Caki2 (cell line): ENCODE data around the gene ZNF487. TPM values are rescaled to one million over a fixed set of nuclear protein-coding genes. Genes with fewer than 3 reads are reported as not detected.
"Not testable (repeated sequence)": the region's sequence is repeated elsewhere in the genome, so short reads cannot be mapped to it uniquely, and the experiment has no call there.

Experiments used
- DNase-seq: peaks from one replicate; pipeline ENCODE4 v3.0.0-alpha.2; 2015; ENCODE audit warnings: low read depth
- in situ Hi-C: cut with HindIII; loops from 2 replicates; pipeline ENCODE4 v1.10.0; 2016; ENCODE audit warnings: low sequenced_read_pairs, low pct_unique_long_range_greater_than_20kb, mixed read lengths
- total RNA-seq: library from RNA; depleted of rRNA; stranded (reverse); fragments of >200 nt; shearing (Covaris generic); gene quantifications from 2 replicates; pipeline ENCODE4 v1.2.3, GENCODE V29; 2014; ENCODE audit warnings: low replicate concordance

The ZNF487 gene
- total RNA-seq, 1 experiment from 2014 or later: 6.0 TPM

GRCh38 chr10:43402880-43403452 lies 33.9 kb upstream of the ZNF487 start:
- DNase-seq: no peak
- in situ Hi-C loops: no loop called here

GRCh38 chr10:43403911-43404703 lies 32.8 kb upstream of the ZNF487 start:
- DNase-seq: no peak
- in situ Hi-C loops: no loop called here

GRCh38 chr10:43404704-43405084 lies 32.2 kb upstream of the ZNF487 start:
- no peak for DNase-seq
- in situ Hi-C loops: no loop called here

DNA sequence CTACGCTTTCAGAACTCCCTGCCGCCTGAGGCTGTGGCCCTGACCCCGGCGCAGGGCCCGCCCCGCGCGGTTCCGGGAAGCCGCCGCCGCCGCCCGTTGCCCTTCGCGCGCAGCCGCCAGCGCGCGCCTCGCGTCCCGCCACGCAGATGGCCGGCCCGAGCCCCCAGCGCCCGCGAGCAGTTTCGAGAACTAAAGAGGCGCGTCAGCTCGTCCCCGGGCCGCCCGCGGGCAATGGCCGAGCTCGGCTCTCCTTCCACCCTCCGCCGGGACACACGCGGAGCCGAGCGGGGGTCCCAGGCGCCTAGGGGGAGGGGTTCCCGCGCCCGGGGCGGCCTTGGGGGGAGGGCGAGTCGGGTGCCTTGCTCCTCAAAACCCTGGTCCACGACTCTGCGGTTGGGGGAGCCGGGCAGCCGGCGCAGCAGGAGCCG lies 29.7 kb upstream of the ZNF487 start:
- in situ Hi-C loops: no loop called here
- no peak for DNase-seq

DNA sequence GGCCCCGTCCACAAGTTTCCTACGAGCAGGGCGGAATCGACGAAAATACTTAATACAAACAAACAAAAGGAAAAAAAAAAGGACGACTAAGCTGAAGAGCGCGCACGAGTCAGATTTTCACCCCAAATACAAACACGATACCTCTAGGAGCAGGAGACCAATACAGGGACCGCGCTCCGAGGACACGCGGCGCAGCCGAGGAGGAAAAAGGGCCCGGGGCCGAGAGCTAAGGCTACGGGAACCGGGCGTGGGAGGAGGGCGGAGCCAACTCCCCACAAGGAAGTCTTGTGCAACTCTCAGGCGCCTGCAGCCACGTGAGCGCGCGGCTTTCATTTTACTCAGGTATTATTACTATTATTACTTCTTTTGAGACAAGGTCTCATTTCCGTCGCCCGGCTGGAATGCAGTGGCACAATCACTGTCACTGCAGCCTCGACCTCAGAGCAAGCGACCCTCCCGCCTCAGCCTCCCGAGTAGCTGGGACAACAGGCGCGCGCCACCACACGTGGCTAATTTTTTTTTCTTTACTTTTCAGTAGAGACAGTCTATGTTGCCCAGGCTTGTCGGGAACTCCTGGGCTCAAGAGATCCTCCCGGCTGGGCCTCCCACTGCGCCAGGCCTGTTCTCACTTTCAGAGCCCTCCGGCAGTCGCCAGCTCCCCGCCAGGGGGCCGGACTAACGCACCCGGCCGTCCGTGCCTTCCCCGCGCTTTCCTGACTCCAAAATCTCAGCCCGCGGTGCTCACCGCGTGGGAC lies 29.2 kb upstream of the ZNF487 start:
- in situ Hi-C loops: no loop called here
- peak; percentile 86 for DNase-seq

DNA sequence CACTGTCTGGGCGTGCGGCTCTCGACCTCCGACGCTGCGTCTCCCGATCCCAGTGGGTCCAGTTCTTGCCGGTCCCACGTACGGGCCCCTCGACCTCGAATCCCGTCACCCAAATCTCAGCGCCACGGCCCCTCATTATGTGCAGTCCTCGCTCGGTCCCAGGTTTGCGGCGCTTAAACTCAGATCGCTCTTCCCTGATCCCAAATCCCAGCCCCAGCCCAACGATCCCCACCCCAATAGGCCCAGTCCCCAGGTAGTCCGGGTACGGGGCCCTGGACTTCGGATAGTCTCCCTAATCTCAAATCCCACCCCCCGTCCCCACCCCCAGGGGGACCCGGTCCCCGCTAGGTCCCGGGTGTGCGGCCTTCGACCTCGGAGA lies 28.6 kb upstream of the ZNF487 start:
- in situ Hi-C loops: no loop called here
- no peak for DNase-seq

- in situ Hi-C loops: no loop called here
- peak; percentile 95 for DNase-seq
Observed at GRCh38 chr10:43408710-43409384, 28.1 kb upstream of the ZNF487 start, which contains the start of gene HNRNPF. HNRNPF (minus strand) TSS chr10:43409186; CDS start chr10:43387884, 21,302 bp downstream.

GRCh38 chr10:43409385-43410109 lies 27.4 kb upstream of the ZNF487 start:
- in situ Hi-C loops: no loop called here
- DNase-seq: peak; percentile 81

GRCh38 chr10:43410345-43410744 lies 26.6 kb upstream of the ZNF487 start:
- in situ Hi-C loops: no loop called here
- DNase-seq: no peak

DNA sequence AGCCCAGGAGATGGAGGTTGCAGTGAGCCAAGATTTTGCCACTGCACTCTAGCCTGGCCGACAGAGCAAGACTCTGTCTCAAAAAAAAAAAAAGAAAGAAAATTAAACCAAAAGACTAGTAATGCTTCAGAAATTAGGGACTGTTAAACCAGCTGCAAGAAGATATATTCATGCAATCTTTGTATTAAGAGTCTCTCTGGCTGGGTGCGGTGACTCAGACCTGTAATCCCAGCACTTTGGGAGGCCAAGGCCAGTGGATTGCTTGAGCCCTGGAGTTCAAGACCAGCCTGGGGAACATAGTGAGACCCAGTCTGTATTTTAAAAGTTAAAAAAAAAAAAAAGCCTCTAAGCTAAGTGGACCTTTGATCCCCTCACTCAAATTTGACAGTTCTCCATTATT lies 25.4 kb upstream of the ZNF487 start:
- no peak for DNase-seq
- in situ Hi-C loops: no loop called here

DNA sequence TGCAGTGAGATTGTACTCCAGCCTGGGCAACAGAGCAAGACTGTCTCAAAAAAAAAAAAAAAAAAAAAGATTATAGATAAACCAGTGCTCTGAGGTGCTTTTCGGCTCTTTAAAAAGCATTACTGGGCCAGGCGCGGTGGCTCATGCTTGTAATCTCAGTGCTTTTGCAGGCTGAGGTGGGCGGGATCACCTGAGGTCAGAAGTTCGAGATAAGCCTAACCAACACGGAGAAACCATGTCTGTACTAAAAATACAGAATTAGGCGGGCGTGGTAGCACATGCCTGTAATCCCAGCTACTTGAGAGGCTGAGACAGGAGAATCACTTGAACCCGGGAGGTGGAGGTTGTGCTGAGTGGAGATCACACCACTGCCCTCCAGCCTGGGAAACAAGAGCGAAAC lies 21.4 kb upstream of the ZNF487 start:
- DNase-seq: no peak
- in situ Hi-C loops: no loop called here

DNA sequence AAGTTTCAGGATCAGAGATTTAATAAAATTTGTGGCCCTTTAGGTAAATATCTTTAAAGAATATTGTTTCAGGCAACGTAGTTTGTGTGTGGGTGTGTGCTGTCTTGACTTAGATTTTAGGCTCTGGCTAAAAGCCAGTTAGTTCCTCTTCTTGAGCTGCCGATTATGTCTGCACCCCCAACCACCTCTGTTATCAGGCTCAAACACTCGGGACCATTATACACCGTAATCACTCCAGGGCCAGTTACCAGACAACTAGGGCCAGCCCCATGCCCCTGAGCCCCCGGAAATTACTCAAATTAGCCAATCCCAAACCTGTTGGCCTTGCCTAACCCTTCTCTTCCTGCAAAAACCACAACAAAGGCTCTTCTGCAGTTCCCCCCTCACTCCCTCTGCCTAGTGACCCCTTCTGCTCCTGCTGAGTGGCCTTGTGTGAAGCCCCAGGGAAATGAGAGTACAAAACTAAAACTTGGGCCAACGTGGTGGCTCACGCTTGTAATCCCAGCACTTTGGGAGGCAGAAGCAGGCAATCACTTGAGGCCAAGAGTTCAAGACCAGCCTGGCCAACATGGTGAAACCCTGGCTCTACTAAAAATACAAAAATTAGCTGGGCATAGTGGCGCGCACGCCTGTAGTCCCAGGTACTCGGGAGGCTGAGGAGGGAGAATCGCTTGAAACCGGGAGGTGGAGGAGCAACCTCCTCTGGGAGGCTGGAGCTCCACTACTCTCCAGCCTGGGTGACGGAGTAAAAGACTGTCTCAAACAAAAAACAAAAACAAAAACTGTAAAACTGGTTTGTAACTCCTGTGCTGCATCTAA lies 18.8 kb upstream of the ZNF487 start:
- in situ Hi-C loops: no loop called here
- no peak for DNase-seq

DNA sequence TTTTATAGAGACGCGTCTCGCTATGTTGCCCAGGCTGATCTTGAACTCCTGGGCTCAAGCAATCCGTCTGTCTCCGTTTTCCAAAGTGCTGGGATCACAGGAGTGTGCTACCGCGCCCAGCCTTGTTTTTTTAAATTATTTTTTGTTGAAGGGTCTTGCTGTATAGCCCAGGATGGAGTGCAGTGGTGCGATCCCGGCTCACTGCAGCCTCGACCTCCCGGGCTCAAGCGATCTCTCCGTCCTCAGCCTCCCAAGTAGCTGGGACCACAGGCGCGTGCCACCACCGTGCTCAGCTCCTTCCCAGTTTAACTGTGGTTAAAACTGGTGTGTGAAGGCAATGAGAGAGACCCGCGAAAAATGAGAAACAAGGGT lies 16.9 kb upstream of the ZNF487 start:
- in situ Hi-C loops: no loop called here
- no peak for DNase-seq

DNA sequence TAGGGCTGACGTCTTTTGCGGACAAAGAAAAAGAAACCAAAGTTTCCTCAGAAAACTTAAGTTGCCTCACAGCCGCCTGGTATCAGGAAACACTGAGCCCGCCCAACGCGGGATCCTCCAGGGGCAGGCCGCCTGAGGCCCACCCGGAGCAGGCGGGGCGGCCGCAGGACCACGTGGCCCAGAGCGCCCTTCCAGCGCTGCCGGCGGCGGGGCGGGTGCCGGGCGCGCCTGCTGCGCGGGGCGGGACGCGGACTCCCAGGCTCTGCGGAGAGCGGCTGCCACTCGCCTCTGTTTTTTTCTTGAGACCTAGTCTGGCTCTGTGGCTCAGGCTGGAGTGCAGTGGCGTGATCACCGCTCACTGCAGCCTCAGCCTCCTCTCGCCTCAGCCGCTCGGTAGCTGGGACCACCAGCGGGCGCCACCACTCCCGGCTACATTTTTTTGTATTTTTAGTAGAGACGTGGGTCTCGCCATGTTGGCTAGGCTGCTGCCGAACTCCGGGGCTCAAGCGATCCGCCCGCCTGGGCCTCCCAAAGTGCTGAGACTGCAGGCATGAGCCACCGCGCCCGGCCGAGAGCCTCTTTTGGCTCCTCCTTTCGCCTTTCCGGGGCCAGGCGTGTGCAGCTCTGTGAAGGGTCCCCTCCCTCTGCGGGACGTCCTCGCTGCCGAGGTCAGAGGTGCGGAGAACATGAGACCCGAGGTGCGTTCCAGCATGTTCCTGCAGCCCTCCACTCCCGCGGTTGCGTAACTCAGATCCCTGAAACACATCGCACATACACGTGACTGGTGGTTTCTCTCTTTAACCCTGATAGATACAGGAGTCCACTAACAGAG lies 16.3 kb upstream of the ZNF487 start:
- peak; percentile 89 for DNase-seq
- in situ Hi-C loops: no loop called here

DNA sequence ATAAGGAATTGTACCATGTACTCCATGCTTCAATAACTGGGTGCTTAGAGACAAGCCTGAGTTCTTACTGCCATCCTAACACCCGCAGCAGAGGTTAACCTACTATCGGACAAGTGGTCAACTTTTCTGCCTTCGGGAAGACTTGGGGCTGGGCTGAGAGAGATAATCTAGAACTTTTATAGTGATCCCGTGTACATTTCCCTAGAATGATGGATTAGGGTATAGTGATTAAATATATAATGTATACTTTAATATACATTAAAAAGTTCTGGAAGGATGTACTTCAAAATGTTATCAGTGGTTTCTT lies 15.8 kb upstream of the ZNF487 start:
- DNase-seq: no peak
- in situ Hi-C loops: no loop called here

- in situ Hi-C loops: no loop called here
- no peak for DNase-seq
Observed at GRCh38 chr10:43421519-43421918, 15.4 kb upstream of the ZNF487 start.

DNA sequence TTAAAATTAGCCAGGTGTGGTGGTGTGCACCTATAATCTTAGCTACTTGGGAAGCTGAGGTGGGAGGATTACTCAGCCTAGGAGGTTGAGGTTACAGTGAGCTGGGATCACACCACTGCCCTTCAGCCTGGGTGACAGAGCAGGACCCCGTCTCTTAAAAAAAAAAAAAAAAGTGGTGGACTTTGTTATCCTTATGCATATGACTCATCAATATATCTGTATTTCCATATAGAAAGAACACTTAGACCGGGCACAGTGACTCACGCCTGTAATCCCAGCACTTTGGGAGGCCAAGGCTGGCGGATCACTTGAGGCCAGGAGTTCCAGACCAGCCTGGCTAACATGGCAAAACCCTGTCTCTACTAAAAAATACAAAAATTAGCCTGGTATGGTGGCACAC lies 15.0 kb upstream of the ZNF487 start:
- in situ Hi-C loops, DNase-seq: not testable (repeated sequence)
